Kidney capillary endothelial cell (primary cell): ENCODE measurements around the gene NPPA.

Experiments used
- DNase-seq: peaks from one replicate; pipeline ENCODE4 v3.0.0-alpha.2; 2018; ENCODE audit warnings: low spot score

NPPA gene

GRCh38 chr1:11842154-11843041 is 5.2 kb downstream of the NPPA start:
- DNase-seq = no peak

GRCh38 chr1:11841245-11842153 is 6.1 kb downstream of the NPPA start:
- no peak for DNase-seq

DNA sequence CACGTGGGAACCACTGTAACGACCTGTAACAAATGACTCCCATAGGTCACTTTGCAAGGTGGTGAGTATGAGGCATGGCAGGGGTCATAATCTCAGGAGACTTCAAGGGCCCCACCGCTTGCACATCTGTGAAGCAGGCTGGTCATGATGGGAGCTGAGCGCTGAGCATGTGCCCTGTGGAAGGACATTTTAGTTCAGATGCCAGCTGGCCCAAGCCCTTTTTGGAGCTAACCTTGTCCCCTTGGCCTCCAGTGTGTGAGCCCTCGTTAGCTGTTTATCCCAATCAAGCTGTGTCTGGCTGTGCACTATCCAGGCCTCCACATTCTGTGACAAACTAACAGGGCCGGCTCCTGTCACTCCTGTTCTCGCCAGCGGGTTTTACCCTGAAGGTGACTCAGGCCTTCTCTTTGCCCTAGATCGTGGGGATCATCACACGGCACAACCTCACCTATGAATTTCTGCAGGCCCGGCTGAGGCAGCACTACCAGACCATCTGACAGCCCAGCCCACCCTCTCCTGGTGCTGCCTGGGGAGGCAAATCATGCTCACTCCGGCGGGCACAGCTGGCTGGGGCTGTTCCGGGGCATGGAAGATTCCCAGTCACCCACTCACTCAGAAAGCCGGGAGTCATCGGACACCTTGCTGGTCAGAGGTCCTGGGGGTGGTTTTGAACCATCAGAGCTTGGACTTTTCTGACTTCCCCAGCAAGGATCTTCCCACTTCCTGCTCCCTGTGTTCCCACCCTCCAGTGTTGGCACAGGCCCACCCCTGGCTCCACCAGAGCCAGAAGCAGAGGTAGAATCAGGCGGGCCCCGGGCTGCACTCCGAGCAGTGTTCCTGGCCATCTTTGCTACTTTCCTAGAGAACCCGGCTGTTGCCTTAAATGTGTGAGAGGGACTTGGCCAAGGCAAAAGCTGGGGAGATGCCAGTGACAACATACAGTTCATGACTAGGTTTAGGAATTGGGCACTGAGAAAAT is 7.6 kb downstream of the NPPA start:
- no peak for DNase-seq

- DNase-seq = peak; percentile 67
These were observed 9.0 kb downstream of the NPPA start for GRCh38 chr1:11838349-11839272.

GRCh38 chr1:11837767-11838348 is 9.7 kb downstream of the NPPA start:
- DNase-seq = no peak

DNA sequence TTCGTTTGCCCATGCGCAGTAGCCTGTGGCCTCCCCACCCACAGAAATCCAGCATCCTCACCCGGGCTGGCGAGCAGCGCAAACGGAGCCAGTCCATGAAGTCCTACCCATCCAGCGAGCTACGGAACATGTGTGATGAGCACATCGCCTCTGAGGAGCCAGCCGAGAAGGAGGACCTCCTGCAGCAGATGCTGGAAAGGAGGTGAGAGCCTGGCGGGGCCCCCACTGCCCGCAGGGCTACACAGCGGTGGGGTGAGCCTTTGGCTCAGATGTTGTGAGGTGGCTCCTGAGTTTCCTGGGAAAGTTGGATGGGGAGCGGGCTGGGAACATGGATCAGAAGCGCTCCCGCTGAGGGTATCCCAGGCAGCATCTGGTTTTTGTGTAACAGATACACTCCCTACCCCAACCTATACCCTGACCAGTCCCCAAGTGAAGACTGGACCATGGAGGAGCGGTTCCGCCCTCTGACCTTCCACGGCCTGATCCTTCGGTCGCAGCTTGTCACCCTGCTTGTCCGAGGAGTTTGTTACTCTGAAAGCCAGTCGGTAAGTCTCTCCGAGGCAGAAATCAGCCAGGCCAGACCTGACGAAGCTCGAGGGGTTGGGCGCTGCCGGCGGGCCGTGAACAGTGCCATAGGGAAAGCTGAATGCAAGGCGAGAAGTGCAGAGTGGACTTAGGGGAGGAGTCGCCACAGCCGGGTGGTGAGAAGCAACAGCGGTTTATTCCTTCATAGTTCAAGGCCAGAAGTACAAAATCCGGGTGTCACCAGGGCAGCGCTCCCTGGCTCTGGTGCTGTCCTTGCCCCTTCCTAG is 10.4 kb downstream of the NPPA start:
- DNase-seq = no peak

- DNase-seq = no peak
These were observed 11.9 kb downstream of the NPPA start for GRCh38 chr1:11835441-11836225.

DNA sequence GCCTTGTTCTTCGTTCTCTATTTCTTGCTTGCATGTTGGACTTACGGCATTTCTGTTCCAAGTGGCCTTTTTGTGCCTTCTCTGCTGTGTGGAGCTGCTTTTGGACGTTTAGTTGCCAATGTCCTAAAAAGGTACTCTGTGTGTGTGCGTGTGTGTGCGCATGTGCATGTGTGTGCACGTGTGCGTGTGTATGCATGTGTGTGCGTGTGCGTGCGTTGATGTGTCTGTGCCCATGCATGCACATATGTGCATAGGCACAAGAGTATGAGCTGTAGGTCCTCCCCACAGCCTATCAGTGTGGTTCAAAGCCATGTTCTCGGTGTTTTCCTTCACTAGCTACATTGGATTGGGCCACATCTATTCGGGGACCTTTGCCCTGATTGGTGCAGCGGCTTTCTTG is 13.7 kb downstream of the NPPA start:
- DNase-seq = no peak

- no peak for DNase-seq
These were observed 14.1 kb downstream of the NPPA start for GRCh38 chr1:11833497-11833896.

DNA sequence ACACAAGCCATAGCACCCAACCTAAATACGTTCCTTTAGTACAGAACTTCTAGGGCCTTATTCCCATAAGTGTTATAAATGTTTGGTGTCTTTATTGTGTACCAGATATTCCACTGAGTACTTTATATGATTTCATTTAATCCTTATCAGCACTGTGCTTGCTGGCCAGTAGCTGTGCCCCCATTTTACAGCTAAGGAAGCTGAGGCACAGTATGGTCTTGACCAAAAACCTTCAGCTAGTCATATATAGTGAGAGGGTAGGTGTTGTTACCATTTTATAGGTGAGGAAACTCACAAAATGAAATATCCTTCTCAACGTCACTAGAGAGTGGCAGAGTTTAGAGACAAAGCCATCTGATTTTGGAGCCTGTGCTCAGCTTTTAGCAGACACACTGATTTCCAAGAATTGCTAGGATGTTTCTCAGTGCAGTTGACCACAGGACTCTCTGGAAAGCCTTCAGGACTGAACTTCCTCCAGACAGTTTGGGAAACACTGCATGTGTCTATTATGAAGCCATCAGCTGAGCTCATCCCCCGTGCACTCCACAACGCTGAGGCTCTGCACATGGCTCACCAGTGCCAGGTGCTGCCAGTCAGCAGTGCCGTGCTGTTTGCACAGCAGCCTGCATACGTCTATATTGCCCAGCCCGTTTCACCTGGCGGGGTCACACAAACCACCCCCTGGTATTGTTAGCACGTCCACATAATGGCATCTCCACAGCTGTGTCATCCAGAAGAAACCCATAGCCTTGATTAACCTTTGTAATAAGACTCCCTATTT is 15.4 kb downstream of the NPPA start:
- no peak for DNase-seq

- no peak for DNase-seq
These were observed 19.1 kb downstream of the NPPA start for GRCh38 chr1:11828511-11828910.

- no peak for DNase-seq
These were observed 20.6 kb downstream of the NPPA start for GRCh38 chr1:11826946-11827345.

DNA sequence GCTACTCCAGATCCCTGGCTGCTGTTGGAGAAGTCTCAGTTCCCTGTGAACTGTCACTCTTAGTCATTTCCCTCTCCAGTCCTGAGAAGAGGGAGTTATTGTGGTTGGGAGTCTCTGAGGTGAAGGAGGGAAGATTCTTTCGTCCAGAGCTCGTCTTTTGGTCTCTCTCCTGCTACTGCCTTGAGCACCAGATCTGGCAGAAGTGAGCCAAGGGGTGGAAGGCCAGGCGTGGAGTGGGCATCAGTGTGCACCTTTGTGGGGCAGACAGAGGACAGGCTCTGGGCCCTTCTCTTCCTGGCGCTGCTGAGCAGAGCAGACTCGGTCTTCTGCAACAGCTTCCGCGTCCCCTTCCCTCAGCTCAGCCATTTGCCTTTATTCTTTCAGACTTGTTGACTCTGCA is 22.5 kb downstream of the NPPA start:
- DNase-seq = no peak

DNA sequence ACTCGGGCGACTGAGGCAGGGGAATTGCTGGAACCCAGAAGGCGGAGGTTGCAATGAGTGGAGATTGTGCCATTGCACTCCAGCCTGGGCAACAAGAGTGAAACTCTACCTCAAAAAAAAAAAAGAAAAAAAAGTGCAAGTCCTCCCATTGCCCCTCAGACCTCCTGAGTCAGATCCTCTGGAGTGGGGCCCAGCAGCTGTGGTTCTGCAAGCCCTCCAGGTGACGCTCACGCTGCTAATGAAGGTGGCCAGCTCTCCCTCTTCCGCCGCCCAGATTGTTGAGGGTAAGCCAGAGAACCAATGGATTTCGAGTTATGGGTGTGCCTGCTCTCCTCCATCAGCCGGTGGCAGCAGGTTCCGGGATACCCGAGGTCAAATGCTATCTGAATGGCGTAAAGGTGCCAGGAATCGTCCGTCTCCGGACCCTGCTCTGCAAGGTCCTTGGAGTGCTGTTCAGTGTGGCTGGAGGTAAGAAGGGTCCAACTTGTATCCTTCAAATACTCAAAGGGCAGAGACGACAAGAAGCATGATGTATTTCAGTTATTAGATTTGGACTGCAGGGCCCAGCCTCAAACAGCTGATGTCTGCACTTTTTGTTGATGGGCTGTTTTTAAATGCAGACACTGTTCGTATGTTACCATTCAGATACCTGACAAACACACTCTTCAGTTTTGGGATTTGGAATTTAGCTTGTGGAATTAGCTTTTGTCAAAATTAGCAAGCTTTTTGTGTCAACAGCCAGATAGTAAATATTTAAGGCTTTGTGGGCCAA is 24.0 kb downstream of the NPPA start:
- DNase-seq = no peak

DNA sequence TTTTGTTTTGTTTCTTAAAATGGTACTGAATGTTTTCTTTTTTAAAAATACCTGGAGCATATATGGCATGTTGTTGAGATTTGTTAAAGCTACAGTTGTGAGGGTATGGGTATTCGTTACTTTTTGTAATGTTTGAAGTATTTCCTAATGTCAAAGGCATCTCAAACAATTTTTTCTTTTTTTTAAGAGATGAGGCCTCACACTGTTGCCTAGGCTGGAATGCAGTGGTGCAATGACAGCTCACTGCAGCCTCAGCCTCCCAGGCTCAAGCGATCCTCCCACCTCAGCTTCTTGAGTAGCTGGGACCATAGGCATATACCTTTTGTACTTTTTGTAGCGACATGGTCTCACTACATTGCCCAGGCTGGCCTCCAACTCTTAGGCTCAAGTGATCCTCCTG is 25.5 kb downstream of the NPPA start:
- no peak for DNase-seq

DNA sequence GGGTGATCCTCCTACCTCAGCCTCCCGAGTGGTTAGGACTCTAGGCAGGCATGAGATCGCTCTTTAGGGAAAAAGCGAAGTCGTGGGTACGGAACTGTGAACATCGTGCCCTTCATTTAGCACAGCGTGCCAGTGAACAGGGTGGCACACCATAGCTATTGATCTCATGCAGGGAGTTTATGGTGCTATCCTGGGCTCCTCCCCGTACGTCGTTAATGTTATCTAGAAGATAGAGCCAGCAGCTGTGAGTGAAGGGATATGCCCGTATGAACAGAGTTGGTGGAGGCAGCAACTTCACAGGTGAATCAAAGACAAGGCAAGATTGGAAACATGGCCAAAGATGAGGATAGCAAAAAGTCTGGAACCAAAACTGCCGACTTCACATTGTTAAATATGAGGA is 30.4 kb downstream of the NPPA start:
- no peak for DNase-seq

DNA sequence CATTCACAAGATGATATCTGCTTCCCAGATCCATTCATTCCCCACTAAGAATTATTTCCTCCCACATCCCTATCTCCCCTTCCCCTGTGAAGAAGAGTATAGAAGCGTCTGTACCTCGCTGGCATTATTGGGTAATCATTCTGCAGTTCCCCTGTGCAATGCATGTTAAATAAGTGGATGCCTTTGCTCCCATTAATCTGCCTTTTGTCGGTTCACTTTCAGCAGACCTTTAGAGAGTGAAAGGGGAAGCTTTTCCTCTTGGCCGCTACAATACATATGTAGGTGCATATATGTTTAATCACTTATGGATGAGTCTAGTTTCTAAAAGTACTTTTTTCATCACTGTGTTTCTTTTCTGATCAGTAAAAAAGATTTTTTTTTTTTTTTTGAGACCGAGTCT is 34.6 kb downstream of the NPPA start:
- no peak for DNase-seq
